GM06990 (cell line): Measurements from ENCODE around the gene FXYD6.

ENCODE experiments used
- DNase-seq: peaks from one replicate; pipeline ENCODE4 v3.0.0-alpha.2; 2011; ENCODE audit not compliant: insufficient read length; ENCODE audit errors: extremely low read depth
- H3K27me3 ChIP-seq: replicated peaks from 2 replicates; pipeline ENCODE4 v1.6.0; 2011; ENCODE audit warnings: low read length; ENCODE audit not compliant: control insufficient read depth, insufficient read depth
- H3K36me3 ChIP-seq: 2 replicates; pipeline ENCODE4 v1.5.1; 2011; ENCODE audit warnings: low read length; ENCODE audit not compliant: control insufficient read depth, insufficient read depth
- H3K4me3 ChIP-seq: replicated peaks from 2 replicates; pipeline ENCODE4 v1.5.1; 2011; ENCODE audit warnings: low read depth, mild to moderate bottlenecking, control low read depth, low read length
- CTCF ChIP-seq: IDR thresholded peaks from 2 replicates; pipeline ENCODE4 v1.5.1; 2011; ENCODE audit warnings: low read length, control low read depth, mild to moderate bottlenecking, inconsistent platforms; ENCODE audit not compliant: insufficient read depth, poor library complexity, severe bottlenecking

The FXYD6 gene

DNA sequence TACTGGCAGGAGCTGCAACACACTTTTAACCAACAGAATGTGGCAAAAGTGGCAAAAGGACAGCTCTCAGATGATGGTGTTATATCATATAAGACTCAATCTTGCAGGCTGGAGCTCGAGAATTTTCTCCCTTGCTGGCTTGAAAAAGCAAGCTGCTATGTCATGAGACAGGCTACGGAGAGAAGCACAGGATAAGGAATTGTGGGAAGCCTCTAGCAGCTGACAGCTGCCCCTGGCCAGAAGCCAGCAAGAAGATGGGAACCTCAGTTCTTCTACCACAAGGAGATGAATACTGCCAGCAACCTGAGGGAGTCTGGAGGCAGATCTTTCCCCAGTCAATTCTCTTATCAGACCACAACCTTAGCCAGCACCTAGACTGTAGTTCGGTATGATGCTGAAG lies 24.6 kb downstream of the FXYD6 start:
- Histone ChIP-seq H3K4me3 (no peak overlapping the region), H3K27me3 (no peaks in the 10 kb centered on the region), H3K36me3 (no peaks in the 10 kb centered on the region)
- DNase-seq, result no peak
- TF ChIP-seq CTCF, result no peak

GRCh38 chr11:117851106-117851505 lies 25.4 kb downstream of the FXYD6 start:
- Histone ChIP-seq H3K36me3 (no peaks in the 10 kb centered on the region), H3K27me3 (no peaks in the 10 kb centered on the region), H3K4me3 (no peak overlapping the region)
- TF ChIP-seq CTCF, result no peak
- no peak for DNase-seq

- Histone ChIP-seq H3K36me3 (no peaks in the 10 kb centered on the region), H3K4me3 (no peak overlapping the region), H3K27me3 (no peaks in the 10 kb centered on the region)
- no peak for DNase-seq
- TF ChIP-seq CTCF, result no peak
These were observed 26.6 kb downstream of the FXYD6 start for GRCh38 chr11:117849781-117850414.

DNA sequence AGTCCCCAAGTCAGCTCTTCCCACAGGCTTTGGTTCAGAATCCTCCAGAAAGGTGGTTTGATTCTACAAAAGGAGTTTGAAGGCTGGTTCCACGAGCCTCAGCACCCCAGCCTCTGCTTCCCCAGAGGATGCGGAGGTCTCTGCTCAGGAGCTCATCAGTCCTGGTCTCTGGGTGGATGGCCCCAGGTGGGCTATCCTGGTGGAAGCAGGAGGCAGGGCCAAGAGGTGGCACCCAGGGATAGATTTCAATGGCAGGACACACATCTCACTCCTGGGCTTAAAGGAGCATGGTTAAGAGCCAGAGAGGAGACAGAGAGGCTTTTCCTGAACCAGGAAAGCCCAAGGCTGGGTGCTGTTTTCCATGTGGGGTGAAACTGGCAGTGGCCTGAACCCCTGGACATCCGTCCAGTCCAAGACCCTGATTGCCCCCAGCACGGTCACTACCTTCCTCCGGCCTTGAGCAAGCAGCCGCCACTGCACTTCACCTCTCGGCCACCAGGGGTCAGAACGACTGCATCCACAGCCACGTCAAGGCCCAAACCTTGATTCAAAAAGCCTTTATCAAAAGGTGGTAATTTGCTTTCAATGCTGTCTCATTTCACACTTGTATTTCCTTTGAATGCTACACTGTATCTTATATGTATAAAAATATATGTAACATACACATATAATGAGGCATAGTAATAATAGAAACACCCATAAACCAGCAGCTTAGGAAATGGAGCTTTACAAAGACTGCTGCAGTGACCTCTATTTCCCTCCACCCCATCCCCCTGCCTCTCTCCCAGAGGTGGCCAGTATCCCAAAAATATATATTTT lies 32.6 kb downstream of the FXYD6 start:
- no peak overlapping the region for H3K4me3 ChIP-seq
- H3K27me3 ChIP-seq, result peaks cover 2% of the 10 kb centered on the region; the same call in 1 of the 2 replicates
- no peaks in the 10 kb centered on the region for H3K36me3 ChIP-seq
- peak; percentile 59 for DNase-seq
- TF ChIP-seq CTCF, result peak; percentile 92

DNA sequence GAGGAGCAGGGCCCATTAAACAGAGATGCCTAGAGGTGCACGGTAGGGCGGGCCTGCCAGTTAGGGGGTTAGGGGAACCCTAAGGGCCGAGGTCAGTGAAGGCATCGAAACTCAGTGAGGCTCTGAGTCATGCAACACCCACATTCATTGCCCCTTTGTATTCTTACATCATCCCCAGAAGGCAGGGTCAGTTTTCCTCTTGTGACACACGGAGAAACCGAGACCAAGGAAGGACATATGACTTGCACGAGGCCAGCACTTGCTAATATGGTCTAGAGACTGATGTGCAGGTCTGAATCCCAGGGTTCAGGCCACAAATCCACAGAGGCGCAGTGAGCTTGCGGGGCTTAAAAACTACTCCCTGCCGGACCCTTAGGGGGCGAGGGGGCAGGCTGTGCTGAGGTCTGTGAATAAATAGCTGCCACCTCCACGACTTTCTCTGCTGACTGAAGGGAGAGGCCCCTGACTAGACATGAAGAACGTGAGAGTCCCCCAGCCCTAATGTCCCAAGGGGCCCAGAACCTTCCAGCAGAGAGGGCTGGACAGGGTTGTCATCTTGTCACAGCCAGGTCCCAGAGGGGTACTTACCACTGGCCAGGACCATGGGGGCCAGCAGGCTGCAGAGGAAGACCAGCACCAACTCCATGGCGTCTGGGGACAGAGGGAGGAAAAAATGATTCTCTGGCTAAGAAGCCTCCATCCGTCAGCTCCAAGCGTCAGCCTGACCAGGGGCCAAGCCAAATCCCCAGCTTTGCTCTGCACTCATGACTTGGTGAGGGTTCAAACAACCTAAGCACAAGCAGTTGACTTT lies 34.1 kb downstream of the FXYD6 start:
- Histone ChIP-seq H3K4me3 (no peak overlapping the region), H3K27me3 (peaks cover 2% of the 10 kb centered on the region), H3K36me3 (no peaks in the 10 kb centered on the region)
- no peak for DNase-seq
- TF ChIP-seq CTCF, result no peak
